Measurements from ENCODE around the gene ALDOA.
A peak's percentile ranks its signal among the peaks of the same experiment; 100 is the strongest.
"Not testable (repeated sequence)": the region's sequence is repeated elsewhere in the genome, so short reads cannot be mapped to it uniquely, and the experiment has no call there.

The ALDOA gene

DNA sequence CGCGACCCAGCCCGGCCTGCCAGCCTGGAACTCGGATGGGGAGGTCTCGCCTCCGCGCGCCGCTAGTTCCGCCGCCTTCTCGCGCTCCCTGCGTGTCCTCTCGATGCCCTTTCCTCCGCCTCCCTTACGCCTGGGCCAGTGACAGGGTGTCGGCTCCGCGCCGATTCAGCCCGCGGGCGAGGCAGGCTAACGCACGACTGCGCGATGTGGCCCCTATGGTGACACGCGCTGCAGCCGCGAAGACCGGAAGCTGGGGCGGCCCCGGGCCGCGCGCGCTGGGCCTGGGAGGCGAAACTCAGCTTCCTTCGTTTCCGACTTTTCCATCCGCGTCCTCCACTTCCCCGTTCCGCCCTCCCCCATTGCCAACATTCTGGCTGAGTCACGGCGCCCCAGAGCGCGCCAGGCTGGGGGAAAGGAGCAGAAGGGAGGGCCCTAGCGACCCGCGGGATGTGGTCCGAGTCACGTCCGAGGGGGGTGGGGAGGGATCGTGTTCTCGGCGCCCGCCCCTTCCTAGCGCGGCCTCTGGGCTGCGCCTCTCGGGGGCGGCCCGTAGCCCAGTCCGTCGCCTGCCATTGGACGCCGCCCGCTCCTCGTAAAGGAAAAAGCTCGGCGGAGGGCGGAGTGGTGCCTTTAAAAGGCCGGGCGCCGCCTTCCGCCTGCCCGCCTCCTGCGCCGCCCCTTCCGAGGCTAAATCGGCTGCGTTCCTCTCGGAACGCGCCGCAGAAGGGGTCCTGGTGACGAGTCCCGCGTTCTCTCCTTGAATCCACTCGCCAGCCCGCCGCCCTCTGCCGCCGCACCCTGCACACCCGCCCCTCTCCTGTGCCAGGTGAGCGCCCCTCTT, at the start of gene ALDOA:
Gene ALDOA (plus strand): TSS at position 659 of the 841 bp plus-strand sequence. CDS start 1,138 bp downstream, outside the sequence.
- peak; percentile 90 for DNase-seq (ENCODE audit: low read depth)

DNA sequence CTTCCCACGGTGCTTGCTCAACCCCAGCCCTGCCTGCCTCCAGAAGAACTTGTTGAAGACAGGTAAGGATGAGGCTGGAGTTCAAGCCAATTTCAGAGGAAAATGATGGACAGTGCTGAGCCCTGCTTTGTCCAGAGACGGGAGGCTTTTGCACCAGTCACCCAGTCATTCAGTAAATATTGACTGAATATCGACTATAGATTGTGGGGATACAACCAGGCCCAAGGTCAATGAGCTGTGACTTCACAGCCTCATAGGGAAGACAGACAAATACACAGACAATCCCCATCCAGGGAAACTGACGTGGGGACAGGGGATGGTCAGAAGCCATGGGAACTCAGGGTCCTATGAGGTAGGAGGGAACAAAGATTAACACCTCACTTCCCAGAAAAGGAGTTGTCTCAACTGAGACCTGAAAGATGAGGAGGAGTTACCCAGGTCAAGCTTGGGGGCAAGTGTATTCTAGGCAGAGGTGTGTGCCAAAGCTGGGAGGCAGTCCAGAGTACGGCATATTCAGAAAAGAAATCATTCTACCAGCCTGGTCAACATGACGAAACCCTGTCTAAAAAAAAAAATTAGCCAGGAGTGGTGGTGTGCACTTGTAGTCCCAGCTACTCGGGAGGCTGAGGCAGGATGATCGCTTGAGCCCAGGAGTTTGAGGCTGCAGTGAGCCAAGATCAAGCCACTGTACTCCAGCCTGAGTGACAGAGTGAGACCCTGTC, 48.8 kb upstream of the ALDOA start:
- no peak for DNase-seq (ENCODE audit: low read depth)

DNA sequence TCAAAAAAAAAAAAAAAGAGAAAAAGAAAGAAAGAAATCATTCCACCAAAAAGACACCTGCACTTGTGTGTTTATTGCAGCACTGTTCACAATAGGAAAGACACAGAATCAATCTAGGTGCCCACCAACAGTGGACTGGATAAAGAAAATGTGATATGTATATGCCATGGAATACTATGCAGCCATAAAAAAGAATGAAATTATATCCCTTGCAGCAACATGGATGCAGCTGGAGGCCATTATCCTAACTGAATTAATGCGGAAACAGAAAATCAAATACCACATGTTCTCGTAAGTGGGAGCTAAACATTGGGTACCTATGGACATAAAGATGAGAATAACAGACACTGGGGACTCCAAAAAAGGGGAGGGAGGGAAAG, 48.3 kb upstream of the ALDOA start:
- no peak for DNase-seq (ENCODE audit: low read depth)

DNA sequence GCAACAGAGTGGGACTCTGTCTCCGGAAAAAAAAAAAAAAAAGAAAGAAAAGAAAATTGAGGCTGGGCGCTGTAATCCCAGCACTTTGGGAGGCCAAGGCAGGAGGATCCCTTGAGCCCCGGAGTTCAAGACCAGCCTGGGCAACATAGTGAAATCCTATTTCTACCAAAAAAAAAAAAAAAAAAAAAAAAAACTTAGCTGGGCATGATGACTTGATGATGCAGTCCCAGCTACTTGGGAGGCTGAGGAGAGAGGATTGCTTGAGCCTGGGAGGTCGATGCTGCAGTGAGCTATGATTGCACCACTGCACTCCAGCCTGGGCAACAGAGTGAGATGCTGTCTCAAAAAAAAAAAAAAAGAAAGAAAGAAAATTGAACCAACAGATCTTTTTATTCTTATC, 47.6 kb upstream of the ALDOA start:
- not testable (repeated sequence) for DNase-seq (ENCODE audit: low read depth)

- DNase-seq (ENCODE audit: low read depth), result no peak
Measured at GRCh38 chr16:30018731-30019158, 46.8 kb upstream of the ALDOA start.

- no peak for DNase-seq (ENCODE audit: low read depth)
Measured at GRCh38 chr16:30022887-30023286, 42.7 kb upstream of the ALDOA start, which contains the start of gene C16orf92. Gene C16orf92 (plus strand): TSS chr16:30023198. CDS start chr16:30023341, 143 bp downstream.

- DNase-seq (ENCODE audit: low read depth), result no peak
Measured at GRCh38 chr16:30023586-30023985, 42.0 kb upstream of the ALDOA start.

DNA sequence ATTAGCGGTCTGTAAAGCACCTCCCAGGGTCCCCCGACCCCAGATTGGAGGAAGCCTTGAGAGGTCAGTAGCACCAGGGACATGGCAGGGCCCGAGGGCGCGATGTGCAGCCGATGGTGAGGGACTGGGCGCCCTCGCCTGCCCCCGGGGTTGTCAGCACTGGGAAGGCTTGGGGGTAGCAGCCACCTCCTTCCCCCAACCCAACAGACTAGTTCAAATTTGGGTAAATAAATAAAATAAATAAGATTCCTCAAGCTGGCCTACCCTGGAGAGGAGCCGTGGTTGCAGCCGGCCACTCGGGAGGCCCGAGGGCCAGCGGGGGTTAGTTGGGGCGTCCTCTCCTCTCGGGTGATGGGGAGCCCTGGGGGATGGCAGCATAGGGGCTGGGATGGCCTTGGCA, 41.1 kb upstream of the ALDOA start:
- no peak for DNase-seq (ENCODE audit: low read depth)

GRCh38 chr16:30025156-30025555, 40.4 kb upstream of the ALDOA start:
- no peak for DNase-seq (ENCODE audit: low read depth)

- DNase-seq (ENCODE audit: low read depth), result no peak
Measured at GRCh38 chr16:30025574-30025973, 40.0 kb upstream of the ALDOA start.

GRCh38 chr16:30026449-30026848, 39.1 kb upstream of the ALDOA start:
- no peak for DNase-seq (ENCODE audit: low read depth)

DNA sequence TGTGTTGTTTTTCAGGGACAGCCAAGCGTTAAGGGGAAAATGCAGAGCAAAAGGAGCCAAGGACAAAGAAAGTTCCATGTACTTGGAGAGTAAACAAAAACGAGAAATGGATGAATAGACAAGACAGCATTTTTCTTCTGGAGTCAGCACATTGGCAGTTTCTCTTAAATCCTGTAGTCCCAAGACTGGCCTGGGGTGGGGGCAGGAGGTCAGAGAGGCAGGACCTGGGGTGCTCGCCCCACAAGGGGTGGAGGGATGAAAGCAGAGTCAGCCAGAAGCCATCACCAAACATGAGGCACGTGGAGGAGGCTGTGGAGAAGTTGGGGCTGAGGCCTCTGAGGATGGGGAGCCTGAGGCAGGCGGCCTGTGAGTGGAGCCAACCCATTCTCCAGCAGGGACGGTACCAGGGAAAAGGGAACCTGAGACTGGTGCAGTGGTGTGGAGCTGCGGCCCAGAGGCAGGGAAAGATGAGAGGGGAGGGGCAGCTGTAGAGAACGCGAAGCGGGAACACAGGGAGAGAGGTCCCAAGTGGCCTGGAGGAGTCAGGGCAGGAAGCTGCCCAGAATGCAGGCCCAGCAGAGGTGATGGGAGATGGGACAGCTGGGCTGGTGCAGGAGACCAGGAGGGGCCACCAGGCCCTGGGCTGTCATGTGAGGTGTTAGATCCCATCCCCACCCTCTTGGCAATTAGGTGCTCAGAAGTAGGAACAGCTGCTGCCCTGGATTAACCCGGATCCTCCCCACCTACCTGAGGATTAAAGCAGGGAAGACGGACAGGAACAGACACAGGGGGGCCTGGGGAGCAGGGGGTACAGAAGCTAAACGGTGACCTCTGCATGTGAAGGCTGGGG, 37.7 kb upstream of the ALDOA start:
- no peak for DNase-seq (ENCODE audit: low read depth)

- DNase-seq (ENCODE audit: low read depth), result no peak
Measured at GRCh38 chr16:30028438-30029076, 37.0 kb upstream of the ALDOA start.

GRCh38 chr16:30030011-30030685, 35.4 kb upstream of the ALDOA start:
- no peak for DNase-seq (ENCODE audit: low read depth)

GRCh38 chr16:30030841-30031413, 34.6 kb upstream of the ALDOA start, which contains the start of gene TLCD3B:
Gene TLCD3B (minus strand): TSS chr16:30031271. CDS start chr16:30030527, 744 bp downstream.
- no peak for DNase-seq (ENCODE audit: low read depth)

GRCh38 chr16:30031477-30031918, 34.1 kb upstream of the ALDOA start:
- no peak for DNase-seq (ENCODE audit: low read depth)

DNA sequence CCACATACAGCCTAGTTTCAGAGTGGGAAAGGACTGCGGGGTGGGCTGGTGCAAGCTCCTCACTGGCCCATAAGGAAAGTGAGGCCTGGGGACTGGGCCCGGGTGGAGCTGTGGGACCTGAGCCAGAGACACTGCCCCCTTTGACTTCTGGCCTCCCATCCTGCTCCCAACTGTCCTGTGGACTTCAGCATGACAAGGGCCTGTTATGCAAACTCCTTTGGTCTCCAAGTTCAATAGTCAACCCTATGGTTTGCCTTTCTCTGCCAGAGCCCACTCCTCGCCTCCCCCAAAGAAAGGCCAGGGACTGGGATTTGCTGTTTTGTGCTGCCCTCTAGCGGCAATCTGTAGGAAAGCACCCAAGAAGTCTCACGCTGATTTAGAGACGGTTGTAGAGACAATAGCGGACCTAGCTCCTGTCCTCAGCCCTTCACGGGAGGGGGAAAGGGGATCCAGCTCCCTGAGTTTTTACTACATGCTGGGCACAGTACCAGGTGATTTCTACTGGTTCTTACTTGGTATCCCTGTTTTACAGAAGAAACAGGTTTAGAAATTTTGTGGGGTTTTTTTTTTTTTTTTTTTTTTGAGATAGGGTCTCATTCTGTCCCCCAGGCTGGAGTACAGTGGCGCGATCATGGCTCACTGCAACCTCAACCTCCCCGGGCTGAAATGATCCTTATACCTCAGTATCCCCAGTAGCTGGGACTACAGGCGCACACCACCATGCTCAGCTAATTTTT, 33.3 kb upstream of the ALDOA start:
- no peak for DNase-seq (ENCODE audit: low read depth)

DNA sequence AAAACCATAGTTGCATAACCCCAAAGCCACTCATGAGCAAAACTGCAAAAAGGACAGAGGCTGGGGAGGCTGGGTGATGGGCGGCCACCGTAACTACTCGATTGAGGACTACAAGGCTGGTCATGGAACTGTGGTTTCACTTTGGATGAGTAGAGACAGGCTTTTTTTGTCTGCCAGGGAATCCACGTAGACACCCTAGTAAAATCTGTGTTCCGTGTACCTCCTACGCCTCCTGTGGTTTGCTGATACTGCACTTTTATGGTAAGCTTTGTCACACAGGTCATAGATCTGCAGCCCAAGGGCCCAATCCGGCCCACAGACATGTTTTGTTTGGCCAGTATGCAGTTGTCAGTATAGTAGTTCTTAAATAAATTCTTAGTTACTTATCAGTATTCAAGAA, 32.3 kb upstream of the ALDOA start:
- no peak for DNase-seq (ENCODE audit: low read depth)

DNA sequence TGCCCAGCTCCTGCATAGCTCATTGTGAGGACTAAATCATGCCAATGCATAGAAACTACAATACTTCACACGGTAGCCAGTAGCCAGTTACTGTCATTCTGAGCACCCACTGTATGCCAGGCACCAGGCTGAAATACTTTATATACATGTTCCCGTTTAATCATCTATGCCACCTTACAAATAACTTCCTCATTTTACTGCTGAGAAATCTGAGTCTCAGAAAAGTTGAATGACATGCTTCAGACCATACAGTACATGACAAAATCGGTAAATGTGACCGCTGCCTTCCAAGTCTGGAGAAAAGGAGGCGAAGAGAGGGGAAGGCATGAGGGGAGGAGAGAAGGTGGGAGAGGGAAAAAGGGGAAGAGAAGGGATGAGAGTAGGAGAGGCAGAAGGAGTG, 25.3 kb upstream of the ALDOA start:
- no peak for DNase-seq (ENCODE audit: low read depth)

GRCh38 chr16:30040690-30041089, 24.9 kb upstream of the ALDOA start:
- not testable (repeated sequence) for DNase-seq (ENCODE audit: low read depth)

Data from CMK (cell line).